Panc1 (cell line): Measurements from ENCODE around the gene SRGAP2C.
"Not testable (repeated sequence)": the region's sequence is repeated elsewhere in the genome, so short reads cannot be mapped to it uniquely, and the experiment has no call there.

Source experiments
- CTCF ChIP-seq: fragments of 450-650 bp; IDR thresholded peaks from 2 replicates; pipeline ENCODE4 v1.5.1; 2017; ENCODE audit warnings: mild to moderate bottlenecking
- POLR2AphosphoS5 ChIP-seq: IDR thresholded peaks from 2 replicates; pipeline ENCODE4 v1.6.1; 2012; ENCODE audit warnings: mild to moderate bottlenecking, low read depth, low read length, moderate library complexity
- SIN3A ChIP-seq: IDR thresholded peaks from 2 replicates; pipeline ENCODE4 v1.6.1; 2012; ENCODE audit warnings: low read depth, mild to moderate bottlenecking, low read length, moderate library complexity, borderline replicate concordance; ENCODE audit not compliant: insufficient read depth
- TCF7L2 ChIP-seq: IDR thresholded peaks from 2 replicates; pipeline ENCODE4 v1.6.1; 2011; ENCODE audit warnings: mild to moderate bottlenecking, low read depth, low read length, inconsistent platforms
- TF ChIP-seq, protein P1 (sequence below), 2 experiments: IDR thresholded peaks; 2 replicates each; pipeline ENCODE4 v1.6.1; 2011 to 2012; ENCODE audit warnings: low read depth in 2 of 2, control low read depth in 1 of 2, low read length in 1 of 2, mild to moderate bottlenecking in 1 of 2, moderate library complexity in 1 of 2; ENCODE audit not compliant: insufficient read depth in 1 of 2

- TF ChIP-seq CTCF, POLR2AphosphoS5, SIN3A, TCF7L2: not testable (repeated sequence)
- TF ChIP-seq, protein P1, sequence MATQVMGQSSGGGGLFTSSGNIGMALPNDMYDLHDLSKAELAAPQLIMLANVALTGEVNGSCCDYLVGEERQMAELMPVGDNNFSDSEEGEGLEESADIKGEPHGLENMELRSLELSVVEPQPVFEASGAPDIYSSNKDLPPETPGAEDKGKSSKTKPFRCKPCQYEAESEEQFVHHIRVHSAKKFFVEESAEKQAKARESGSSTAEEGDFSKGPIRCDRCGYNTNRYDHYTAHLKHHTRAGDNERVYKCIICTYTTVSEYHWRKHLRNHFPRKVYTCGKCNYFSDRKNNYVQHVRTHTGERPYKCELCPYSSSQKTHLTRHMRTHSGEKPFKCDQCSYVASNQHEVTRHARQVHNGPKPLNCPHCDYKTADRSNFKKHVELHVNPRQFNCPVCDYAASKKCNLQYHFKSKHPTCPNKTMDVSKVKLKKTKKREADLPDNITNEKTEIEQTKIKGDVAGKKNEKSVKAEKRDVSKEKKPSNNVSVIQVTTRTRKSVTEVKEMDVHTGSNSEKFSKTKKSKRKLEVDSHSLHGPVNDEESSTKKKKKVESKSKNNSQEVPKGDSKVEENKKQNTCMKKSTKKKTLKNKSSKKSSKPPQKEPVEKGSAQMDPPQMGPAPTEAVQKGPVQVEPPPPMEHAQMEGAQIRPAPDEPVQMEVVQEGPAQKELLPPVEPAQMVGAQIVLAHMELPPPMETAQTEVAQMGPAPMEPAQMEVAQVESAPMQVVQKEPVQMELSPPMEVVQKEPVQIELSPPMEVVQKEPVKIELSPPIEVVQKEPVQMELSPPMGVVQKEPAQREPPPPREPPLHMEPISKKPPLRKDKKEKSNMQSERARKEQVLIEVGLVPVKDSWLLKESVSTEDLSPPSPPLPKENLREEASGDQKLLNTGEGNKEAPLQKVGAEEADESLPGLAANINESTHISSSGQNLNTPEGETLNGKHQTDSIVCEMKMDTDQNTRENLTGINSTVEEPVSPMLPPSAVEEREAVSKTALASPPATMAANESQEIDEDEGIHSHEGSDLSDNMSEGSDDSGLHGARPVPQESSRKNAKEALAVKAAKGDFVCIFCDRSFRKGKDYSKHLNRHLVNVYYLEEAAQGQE (IDR thresholded peaks at IDR 0.05; ENCODE audit: insufficient read depth in 1 of 2, low read depth in 2 of 2, low read length in 1 of 2) = not testable (repeated sequence)
These were observed 41.6 kb downstream of the SRGAP2C start for GRCh38 chr1:121226295-121226904.
